NK-92 (cell line): ENCODE measurements around the gene RIBC2.
"Not testable (repeated sequence)": the region's sequence is repeated elsewhere in the genome, so short reads cannot be mapped to it uniquely, and the experiment has no call there.

Experiments used
- DNase-seq: peaks from one replicate; lab custom pipeline; 2025; ENCODE audit not compliant: unreplicated experiment; lab: John Stamatoyannopoulos, UW

Gene RIBC2

GRCh38 chr22:45448431-45448830 lies 34.9 kb downstream of the RIBC2 start:
- DNase-seq, result no peak

GRCh38 chr22:45449442-45449841 lies 35.9 kb downstream of the RIBC2 start:
- not testable (repeated sequence) for DNase-seq

- DNase-seq, result no peak
Observed at GRCh38 chr22:45450101-45450785, 36.8 kb downstream of the RIBC2 start.

GRCh38 chr22:45450921-45451651 lies 37.6 kb downstream of the RIBC2 start:
- DNase-seq, result no peak

- DNase-seq, result no peak
Observed at GRCh38 chr22:45451972-45452371, 38.5 kb downstream of the RIBC2 start.

- DNase-seq, result no peak
Observed at GRCh38 chr22:45452565-45453379, 39.3 kb downstream of the RIBC2 start.

GRCh38 chr22:45453764-45454163 lies 40.3 kb downstream of the RIBC2 start:
- DNase-seq, result no peak

GRCh38 chr22:45454275-45454674 lies 40.8 kb downstream of the RIBC2 start:
- DNase-seq, result no peak

GRCh38 chr22:45455212-45455611 lies 41.7 kb downstream of the RIBC2 start:
- DNase-seq, result no peak

GRCh38 chr22:45455621-45456020 lies 42.1 kb downstream of the RIBC2 start:
- DNase-seq, result no peak

- no peak for DNase-seq
Observed at GRCh38 chr22:45456811-45457210, 43.3 kb downstream of the RIBC2 start.

- DNase-seq, result no peak
Observed at GRCh38 chr22:45458532-45458931, 45.0 kb downstream of the RIBC2 start.

- DNase-seq, result no peak
Observed at GRCh38 chr22:45459235-45459634, 45.7 kb downstream of the RIBC2 start.

- DNase-seq, result no peak
Observed at GRCh38 chr22:45460288-45461109, 47.0 kb downstream of the RIBC2 start.

- DNase-seq, result no peak
Observed at GRCh38 chr22:45462034-45462655, 48.7 kb downstream of the RIBC2 start.

GRCh38 chr22:45463691-45464090 lies 50.2 kb downstream of the RIBC2 start:
- DNase-seq, result not testable (repeated sequence)

GRCh38 chr22:45465633-45466032 lies 52.1 kb downstream of the RIBC2 start:
- no peak for DNase-seq

- DNase-seq, result no peak
Observed at GRCh38 chr22:45468872-45469271, 55.4 kb downstream of the RIBC2 start.

- DNase-seq, result no peak
Observed at GRCh38 chr22:45469281-45470073, 56.0 kb downstream of the RIBC2 start.

- no peak for DNase-seq
Observed at GRCh38 chr22:45470871-45471270, 57.4 kb downstream of the RIBC2 start.
